Measurements from ENCODE around the gene GAB4. TPM values are rescaled to one million over a fixed set of nuclear protein-coding genes. Genes with fewer than 3 reads are reported as not detected.

GAB4 gene
- total and polyA plus RNA-seq, 2 of the 4 experiments (the other 2 are of a cell fraction) = not detected

- no peak overlapping the region for H2BK120ac ChIP-seq (ENCODE audit: low read depth, low read length)
- no peaks in the 10 kb centered on the region for H3K4me1 ChIP-seq (ENCODE audit: control insufficient read depth, insufficient read depth, low read length)
- no peak overlapping the region for H3K23ac ChIP-seq (ENCODE audit: low read depth, low read length)
- H3K9me1 ChIP-seq (ENCODE audit: insufficient read depth, low read length) = no peaks in the 10 kb centered on the region
- ATAC-seq (ENCODE audit: low read depth) = no peak
- H3K4me3 ChIP-seq (ENCODE audit: insufficient read depth, low read depth, low read length) = no peak overlapping the region
- no peak overlapping the region for H2AK9ac ChIP-seq (replicated peaks; ENCODE audit: low read depth, low read length, poor library complexity)
- DNase-seq = no peak
- H3K4ac ChIP-seq (ENCODE audit: low read depth, low read length) = no peak overlapping the region
- intact Hi-C loops (cut with micrococcal nuclease) = no loop called here
- no peak overlapping the region for H3K56ac ChIP-seq (ENCODE audit: extremely low read depth, insufficient read depth, low read length)
- in situ Hi-C loops (cut with MboI; ENCODE audit: low sequenced_read_pairs) = no loop called here
- H3K27ac ChIP-seq (ENCODE audit: insufficient read depth, low read length) = no peak overlapping the region
- H3K27me3 ChIP-seq (ENCODE audit: control insufficient read depth, insufficient read depth, low read length) = no peaks in the 10 kb centered on the region
- no peak overlapping the region for H3K4me2 ChIP-seq (ENCODE audit: low read depth, low read length)
- H2BK5ac ChIP-seq (ENCODE audit: low read depth, low read length, poor library complexity, severe bottlenecking) = no peak overlapping the region
- no peak overlapping the region for H4K5ac ChIP-seq (ENCODE audit: low read depth, low read length)
- no peak overlapping the region for H2BK20ac ChIP-seq (ENCODE audit: low read depth, low read length)
- no peak overlapping the region for H2AFZ ChIP-seq (replicated peaks; ENCODE audit: low read length, poor library complexity)
- no peak overlapping the region for H4K8ac ChIP-seq (ENCODE audit: low read depth in 2 of 2, low read length in 2 of 2)
- H4K91ac ChIP-seq (ENCODE audit: insufficient read depth, low read depth, low read length) = no peak overlapping the region
- no peak overlapping the region for H2BK15ac ChIP-seq (ENCODE audit: low read depth, low read length)
- no peaks in the 10 kb centered on the region for H3K79me1 ChIP-seq (ENCODE audit: low read depth in 1 of 2, low read length in 2 of 2)
- no peak overlapping the region for H3K18ac ChIP-seq (ENCODE audit: low read depth, low read length)
- no peak overlapping the region for H3K9ac ChIP-seq (ENCODE audit: low read depth, low read length)
- H3K14ac ChIP-seq (replicated peaks; ENCODE audit: low read depth, low read length) = no peak overlapping the region
- 83% methylated on average over 2 of the region's 6 CpGs; no CpG with 5 or more reads in 1 of the 2 experiments for WGBS, 2 experiments (ENCODE audit: extremely low coverage in 2 of 2, insufficient read length in 1 of 2)
- peaks cover 39% of the 10 kb centered on the region; the same call in 1 of the 2 replicates for H3K9me3 ChIP-seq (ENCODE audit: control insufficient read depth, insufficient read depth, low read length)
- no peaks in the 10 kb centered on the region for H3K36me3 ChIP-seq (ENCODE audit: control insufficient read depth, insufficient read depth, low read length)
- H2AK5ac ChIP-seq (ENCODE audit: low read depth, low read length) = no peak overlapping the region
- BruUV-seq (replicated peaks) = no TSS peak
- no peaks in the 10 kb centered on the region for H4K20me1 ChIP-seq (ENCODE audit: insufficient read depth, low read length)
- POLR2A ChIA-PET (ENCODE audit: unreplicated experiment) = no interaction called here
- dilution Hi-C loops (cut with HindIII; ENCODE audit: low sequenced_read_pairs, unreplicated experiment) = no loop called here
- CTCF ChIA-PET = no interaction called here
- TF ChIP-seq RCOR1 (IDR thresholded peaks at IDR 0.05; ENCODE audit: insufficient replicate concordance, low read length) (no peak), RAD21 (IDR thresholded peaks at IDR 0.05; ENCODE audit: low read length) (no peak), CHD1 (IDR thresholded peaks at IDR 0.05; ENCODE audit: low read depth, low read length) (no peak), MAFK (IDR thresholded peaks at IDR 0.05; ENCODE audit: low read depth, low read length) (no peak), CEBPB (IDR thresholded peaks at IDR 0.05; ENCODE audit: low read depth, low read length) (no peak), ELK1 (IDR thresholded peaks at IDR 0.05; ENCODE audit: borderline replicate concordance, low read depth, low read length) (no peak), BHLHE40 (IDR thresholded peaks at IDR 0.05; ENCODE audit: low read depth, low read length) (no peak), MXI1 (IDR thresholded peaks at IDR 0.05; ENCODE audit: borderline replicate concordance, low read depth, low read length) (no peak), NFE2L2 (IDR thresholded peaks at IDR 0.05; ENCODE audit: low read depth, low read length) (no peak), RFX5 (IDR thresholded peaks at IDR 0.05; ENCODE audit: low read depth, low read length) (no peak), CTCF (conservative IDR thresholded peaks at IDR 0.05; ENCODE audit: low read depth, low read length) (no peak), MAZ (IDR thresholded peaks at IDR 0.05; ENCODE audit: borderline replicate concordance, low read depth, low read length) (no peak), USF2 (IDR thresholded peaks at IDR 0.05; ENCODE audit: low read depth, low read length) (no peak), FOS (IDR thresholded peaks at IDR 0.05; ENCODE audit: low read depth, low read length) (no peak), SMC3 (IDR thresholded peaks at IDR 0.05; ENCODE audit: low read depth, low read length) (no peak)
Measured at GRCh38 chr22:16966251-16966650, 41.8 kb downstream of the GAB4 start.

Data from IMR-90 (cell line).